Activated CD8-positive, alpha-beta T cell treated with anti-CD3 and anti-CD28 coated beads, Interleukin-2, amount 10 ng/mL, durations not matched to agents 7 days and 5 days (primary cell): ENCODE measurements around the gene ZP3. TPM values are rescaled to one million over a fixed set of nuclear protein-coding genes. Genes with fewer than 3 reads are reported as not detected.
A peak's percentile ranks its signal among the peaks of the same experiment; 100 is the strongest.
"Not testable (repeated sequence)": the region's sequence is repeated elsewhere in the genome, so short reads cannot be mapped to it uniquely, and the experiment has no call there.

Experiments
- ATAC-seq: fragments of 150-1000 bp; cut with Tn5 transposase; one replicate; pipeline ENCODE4 v1.10.0; 2021; ENCODE audit warnings: moderate library complexity
- CTCF ChIA-PET: fragments of 350-600 bp; sonication (Branson Sonifier 250); formaldehyde crosslinking; loops from one replicate; lab custom pipeline; 2021; ENCODE audit warnings: antibody characterized with exemption; lab: Charles Lee
- POLR2A ChIA-PET: fragments of 350-600 bp; sonication (Branson Sonifier 250); formaldehyde crosslinking; loops from one replicate; lab custom pipeline; 2021; ENCODE audit warnings: antibody characterized with exemption; lab: Charles Lee
- DNase-seq: peaks from one replicate; pipeline ENCODE4 v3.0.0-alpha.2; 2020
- H3K27ac Mint-ChIP-seq: one replicate; pipeline ENCODE4 v1.8.0; 2021; ENCODE audit warnings: mild to moderate bottlenecking, mixed read lengths
- H3K27me3 Mint-ChIP-seq: one replicate; pipeline ENCODE4 v1.8.0; 2021; ENCODE audit warnings: low read depth, mixed read lengths
- H3K36me3 Mint-ChIP-seq: one replicate; pipeline ENCODE4 v1.8.0; 2021; ENCODE audit warnings: low read depth, mixed read lengths
- H3K4me1 Mint-ChIP-seq: one replicate; pipeline ENCODE4 v1.8.0; 2021; ENCODE audit warnings: low read depth, mixed read lengths
- H3K4me3 Mint-ChIP-seq: one replicate; pipeline ENCODE4 v1.8.0; 2021; ENCODE audit warnings: mild to moderate bottlenecking, mixed read lengths
- H3K9me3 Mint-ChIP-seq: one replicate; pipeline ENCODE4 v1.8.0; 2022; ENCODE audit warnings: mixed read lengths; ENCODE audit not compliant: insufficient read depth
- total RNA-seq, 2 experiments: library from RNA; stranded (reverse); gene quantifications; one replicate each; pipeline ENCODE4 v1.2.3, GENCODE V29; 2021

Gene ZP3
- total RNA-seq, 2 experiments from 2014 or later, result 4.0 to 5.9 TPM

- CTCF ChIA-PET, result interaction anchor here (0.6 to 1.5 kb wide), 3 partner anchors 15 to 34 kb away, joined by 3 read pairs; partner anchors contain the start of gene YWHAG
- H3K4me3 Mint-ChIP-seq, result peak overlapping the region; percentile 83
- ATAC-seq, result peak; percentile 84
- no peaks in the 10 kb centered on the region for H3K36me3 Mint-ChIP-seq
- peak overlapping the region; percentile 99 for H3K27ac Mint-ChIP-seq
- H3K4me1 Mint-ChIP-seq, result peaks cover 30% of the 10 kb centered on the region
- H3K27me3 Mint-ChIP-seq, result peaks cover 3% of the 10 kb centered on the region
- POLR2A ChIA-PET, result interaction anchor here (1.5 kb wide), 2 partner anchors 35 to 75 kb away, joined by 4 to 6 read pairs; partner anchors contain the start of gene YWHAG
- H3K9me3 Mint-ChIP-seq, result no peaks in the 10 kb centered on the region
- DNase-seq, result peak; percentile 92
These were observed 31.4 kb upstream of the ZP3 start for GRCh38 chr7:76393116-76394031.

- ChIA-PET CTCF (no interaction called here), POLR2A (interaction anchor here (1.5 kb wide), 1 partner anchor 77 kb away, joined by 4 read pairs; no protein-coding TSS in a partner anchor)
- peaks cover 3% of the 10 kb centered on the region for H3K27me3 Mint-ChIP-seq
- H3K4me1 Mint-ChIP-seq, result peaks cover 27% of the 10 kb centered on the region
- no peak overlapping the region for H3K4me3 Mint-ChIP-seq
- H3K27ac Mint-ChIP-seq, result no peak overlapping the region
- DNase-seq (no peak), ATAC-seq (no peak)
- H3K36me3 Mint-ChIP-seq, result no peaks in the 10 kb centered on the region
- H3K9me3 Mint-ChIP-seq, result no peaks in the 10 kb centered on the region
These were observed 29.8 kb upstream of the ZP3 start for GRCh38 chr7:76394957-76395356.

GRCh38 chr7:76395605-76395964 is 29.2 kb upstream of the ZP3 start:
- H3K4me1 Mint-ChIP-seq, result peaks cover 27% of the 10 kb centered on the region
- H3K27ac Mint-ChIP-seq, H3K36me3 Mint-ChIP-seq, H3K9me3 Mint-ChIP-seq, H3K27me3 Mint-ChIP-seq, POLR2A ChIA-PET, DNase-seq, H3K4me3 Mint-ChIP-seq, ATAC-seq, CTCF ChIA-PET: not testable (repeated sequence)

DNA sequence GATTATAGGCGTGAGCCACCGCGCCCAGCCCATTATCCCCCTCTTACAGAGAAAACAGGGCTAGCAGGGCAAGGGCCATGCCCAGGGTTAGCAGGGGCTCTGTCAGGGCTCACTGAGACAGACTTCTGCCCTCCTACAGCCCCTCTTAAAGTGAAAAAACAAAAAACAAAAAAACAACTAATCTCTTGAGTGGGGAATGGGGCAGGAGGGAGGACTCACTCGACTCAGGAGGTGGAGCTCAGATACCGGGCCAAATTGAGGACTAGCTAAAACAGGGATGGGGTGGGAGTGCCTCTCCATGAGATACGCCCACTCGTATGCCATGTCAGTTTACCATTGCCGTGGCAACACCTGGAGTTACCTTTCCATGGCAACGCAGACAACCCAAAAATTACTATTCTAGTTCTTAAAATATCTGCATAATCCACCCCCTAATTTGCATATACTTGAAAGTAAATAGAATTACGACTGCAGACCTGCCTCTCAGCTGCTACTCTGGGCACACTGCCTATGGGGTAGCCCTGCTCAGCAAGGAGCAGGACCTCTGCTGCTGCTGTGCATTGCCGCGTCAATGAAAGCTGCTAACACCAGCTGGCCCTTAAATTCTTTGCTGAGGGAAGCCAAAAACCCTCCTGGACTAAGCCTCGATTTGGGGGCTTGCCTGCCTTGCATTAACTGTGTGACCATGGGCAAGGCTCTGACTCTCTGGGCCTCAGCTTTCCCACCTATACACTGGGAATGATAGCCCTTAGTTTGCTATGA is 28.6 kb upstream of the ZP3 start:
- DNase-seq (no peak), ATAC-seq (no peak)
- CTCF ChIA-PET, result no interaction called here
- H3K27ac Mint-ChIP-seq, result no peak overlapping the region
- H3K27me3 Mint-ChIP-seq, result peaks cover 3% of the 10 kb centered on the region
- no peaks in the 10 kb centered on the region for H3K36me3 Mint-ChIP-seq
- H3K4me1 Mint-ChIP-seq, result peaks cover 27% of the 10 kb centered on the region
- POLR2A ChIA-PET, result interaction anchor here (0.6 kb wide), 1 partner anchor 38 kb away, joined by 5 read pairs; no protein-coding TSS in a partner anchor
- no peak overlapping the region for H3K4me3 Mint-ChIP-seq
- H3K9me3 Mint-ChIP-seq, result no peaks in the 10 kb centered on the region

DNA sequence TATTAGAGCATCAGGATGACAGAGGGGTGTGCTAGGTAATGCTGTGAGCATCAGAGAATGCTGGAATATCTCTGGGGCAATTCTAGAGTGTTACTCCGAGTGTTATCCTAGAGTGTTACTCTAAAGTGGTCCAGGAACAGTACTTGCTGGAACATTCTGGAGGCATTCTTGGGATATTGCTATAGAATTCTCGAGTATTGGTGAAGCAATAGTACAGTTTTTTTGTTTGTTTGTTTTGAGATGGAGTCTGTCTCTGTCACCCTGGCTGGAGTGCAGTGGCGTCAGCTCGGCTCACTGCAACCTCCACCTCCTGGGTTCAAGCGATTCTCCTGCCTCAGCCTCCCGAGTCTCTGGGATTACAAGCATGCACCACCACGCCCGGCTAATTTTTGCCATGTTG is 27.9 kb upstream of the ZP3 start:
- no peaks in the 10 kb centered on the region for H3K36me3 Mint-ChIP-seq

DNA sequence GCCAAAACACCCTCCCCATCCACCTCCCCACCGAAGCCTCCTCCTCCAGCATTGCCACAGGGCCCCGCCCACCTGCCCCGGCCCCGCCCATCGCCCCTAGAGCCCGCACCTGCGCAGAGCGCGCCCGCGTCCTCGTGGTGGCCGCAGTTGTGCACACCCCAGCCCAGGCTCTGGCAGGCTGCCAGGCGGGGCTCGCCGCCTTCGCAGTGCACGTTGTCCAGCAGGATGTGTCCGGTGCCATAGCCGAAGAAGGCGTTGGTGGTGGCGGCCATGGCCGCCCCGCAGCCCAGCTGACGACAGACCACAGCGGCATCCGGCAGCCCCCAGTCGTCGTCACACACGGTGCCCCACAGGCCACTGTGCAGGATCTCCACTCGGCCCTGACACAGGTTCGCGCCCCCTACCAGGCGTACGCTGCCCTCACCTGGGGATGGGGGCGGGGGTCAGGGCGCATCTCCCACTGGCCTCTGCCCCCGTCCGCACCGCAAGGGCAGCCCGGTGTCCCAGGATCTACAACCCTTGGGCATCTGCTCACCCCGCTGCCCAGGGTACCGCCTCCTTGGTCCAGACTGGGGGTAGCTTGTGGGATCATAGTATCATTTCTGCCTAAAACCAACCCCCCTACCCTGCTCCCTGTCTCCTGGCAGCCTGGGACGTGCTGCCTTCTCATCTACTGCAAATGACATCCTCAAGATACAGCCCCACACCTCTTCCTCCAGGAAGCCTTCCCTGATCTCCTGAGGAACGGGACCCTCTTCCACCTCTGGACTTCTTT is 27.2 kb upstream of the ZP3 start:
- ATAC-seq, result peak; percentile 48
- peaks cover 3% of the 10 kb centered on the region for H3K27me3 Mint-ChIP-seq
- ChIA-PET POLR2A (interaction anchor here (1.6 kb wide), 1 partner anchor 39 kb away, joined by 3 read pairs; the partner anchor contains the start of gene YWHAG), CTCF (interaction anchor here (1.1 kb wide), 1 partner anchor 33 kb away, joined by 3 read pairs; no protein-coding TSS in a partner anchor)
- H3K36me3 Mint-ChIP-seq, result no peaks in the 10 kb centered on the region
- H3K4me1 Mint-ChIP-seq, result peaks cover 21% of the 10 kb centered on the region
- peak overlapping the region; percentile 64 for H3K4me3 Mint-ChIP-seq
- H3K9me3 Mint-ChIP-seq, result no peaks in the 10 kb centered on the region
- DNase-seq, result peak; percentile 85
- peak overlapping the region; percentile 66 for H3K27ac Mint-ChIP-seq

More for the DNA sequence above, 27.9 kb upstream of the ZP3 start:
- POLR2A ChIA-PET, result interaction anchor here (1.6 kb wide), 1 partner anchor 38 kb away, joined by 3 read pairs; the partner anchor contains the start of gene YWHAG
- peak overlapping the region; percentile 64 for H3K4me3 Mint-ChIP-seq
- CTCF ChIA-PET, result interaction anchor here (1.1 kb wide), 1 partner anchor 32 kb away, joined by 3 read pairs; no protein-coding TSS in a partner anchor
- ATAC-seq (no peak), DNase-seq (no peak)
- peaks cover 3% of the 10 kb centered on the region for H3K27me3 Mint-ChIP-seq
- H3K9me3 Mint-ChIP-seq, result no peaks in the 10 kb centered on the region
- H3K4me1 Mint-ChIP-seq, result peaks cover 26% of the 10 kb centered on the region
- H3K27ac Mint-ChIP-seq, result no peak overlapping the region

DNA sequence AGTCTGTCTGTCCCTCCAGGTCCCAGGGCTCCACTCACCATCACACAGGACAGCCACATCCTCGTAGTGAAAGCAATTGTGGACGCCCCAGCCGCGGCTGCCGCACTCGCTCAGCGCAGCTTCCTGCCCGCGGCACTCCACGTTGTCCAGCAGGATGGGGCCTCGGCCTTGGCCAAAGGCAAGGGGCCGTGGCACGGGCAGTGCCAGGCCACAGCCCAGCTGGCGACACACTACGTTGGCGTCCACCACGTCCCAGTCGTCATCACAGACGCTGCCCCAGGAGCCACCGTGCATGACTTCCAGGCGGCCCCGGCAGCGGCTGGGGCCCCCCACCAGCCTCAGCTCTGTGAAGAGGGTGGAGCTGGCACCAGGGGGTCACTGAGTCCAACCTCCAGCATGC is 24.5 kb upstream of the ZP3 start:
- H3K27ac Mint-ChIP-seq, result no peak overlapping the region
- H3K27me3 Mint-ChIP-seq, result no peaks in the 10 kb centered on the region
- ChIA-PET POLR2A (no interaction called here), CTCF (no interaction called here)
- DNase-seq, result no peak
- no peak for ATAC-seq
- H3K36me3 Mint-ChIP-seq, result no peaks in the 10 kb centered on the region
- H3K9me3 Mint-ChIP-seq, result no peaks in the 10 kb centered on the region
- peaks cover 19% of the 10 kb centered on the region for H3K4me1 Mint-ChIP-seq
- H3K4me3 Mint-ChIP-seq, result no peak overlapping the region

DNA sequence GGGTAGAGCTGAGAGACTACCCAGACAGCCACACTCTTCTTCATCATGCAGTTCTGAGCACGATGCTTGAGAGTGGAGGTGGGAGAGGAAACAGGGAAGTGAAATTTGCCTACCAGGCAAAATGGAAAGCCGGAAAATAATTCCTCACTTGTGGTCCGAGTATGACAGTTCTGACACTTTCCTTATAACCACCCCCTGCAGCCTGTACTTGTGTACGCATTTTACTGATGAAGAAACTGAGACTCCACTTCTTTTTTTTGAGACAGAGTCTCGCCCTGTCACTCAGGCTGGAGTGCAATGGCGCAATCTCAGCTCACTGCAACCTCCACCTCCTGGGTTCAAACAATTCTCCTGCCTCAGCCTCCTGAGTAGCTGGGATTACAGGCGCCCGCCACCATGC is 21.7 kb upstream of the ZP3 start:
- POLR2A ChIA-PET, H3K9me3 Mint-ChIP-seq, H3K27me3 Mint-ChIP-seq, H3K4me3 Mint-ChIP-seq, H3K27ac Mint-ChIP-seq, H3K4me1 Mint-ChIP-seq, ATAC-seq, H3K36me3 Mint-ChIP-seq, CTCF ChIA-PET, DNase-seq: not testable (repeated sequence)

- DNase-seq, result no peak
- H3K36me3 Mint-ChIP-seq, result no peaks in the 10 kb centered on the region
- no peaks in the 10 kb centered on the region for H3K9me3 Mint-ChIP-seq
- no peak for ATAC-seq
- CTCF ChIA-PET, result no interaction called here
- POLR2A ChIA-PET, result interaction anchor here (0.8 to 0.9 kb wide), 2 partner anchors 12 to 86 kb away, joined by 3 read pairs; no protein-coding TSS in a partner anchor
- no peak overlapping the region for H3K27ac Mint-ChIP-seq
- H3K27me3 Mint-ChIP-seq, result peaks cover 3% of the 10 kb centered on the region
- peaks cover 7% of the 10 kb centered on the region for H3K4me1 Mint-ChIP-seq
- H3K4me3 Mint-ChIP-seq, result no peak overlapping the region
These were observed 20.8 kb upstream of the ZP3 start for GRCh38 chr7:76403780-76404494.

GRCh38 chr7:76405738-76406137 is 19.0 kb upstream of the ZP3 start:
- CTCF ChIA-PET, result no interaction called here
- ATAC-seq, result no peak
- no peak overlapping the region for H3K4me3 Mint-ChIP-seq
- no peak for DNase-seq
- no peaks in the 10 kb centered on the region for H3K9me3 Mint-ChIP-seq
- POLR2A ChIA-PET, result no interaction called here
- H3K27me3 Mint-ChIP-seq, result peaks cover 3% of the 10 kb centered on the region
- peaks cover 7% of the 10 kb centered on the region for H3K4me1 Mint-ChIP-seq
- no peaks in the 10 kb centered on the region for H3K36me3 Mint-ChIP-seq
- no peak overlapping the region for H3K27ac Mint-ChIP-seq
